HepG2 (cell line): ENCODE results near the gene MGAT2. TPM values are rescaled to one million over a fixed set of nuclear protein-coding genes. Genes with fewer than 3 reads are reported as not detected.

Experiments
- ATAC-seq: fragments of 200-7000 bp; cut with Tn5 transposase; 3 replicates; pipeline ENCODE4 v1.9.1; 2020; ENCODE audit warnings: mild to moderate bottlenecking, moderate library complexity
- BruUV-seq: library from RNA; stranded (reverse); fragments of 400-500 nt; replicated peaks from 2 replicates; lab custom pipeline; 2021; lab: Mats Ljungman, UMichigan
- CTCF ChIA-PET: fragments of 300-600 bp; formaldehyde crosslinking; extraction: SDS; loops from one replicate; lab custom pipeline; 2021; ENCODE audit warnings: low total read pairs, inconsistent platforms, low intra/inter-chr PET ratio; lab: Yijun Ruan, JAX
- POLR2A ChIA-PET: fragments of 350-600 bp; sonication (Branson Sonifier 250); formaldehyde crosslinking; loops from one replicate; lab custom pipeline; 2020; ENCODE audit warnings: antibody characterized with exemption, inconsistent platforms; lab: Yijun Ruan, JAX
- DNase-seq: peaks from one replicate; pipeline ENCODE4 v3.0.0-alpha.2; 2015; ENCODE audit warnings: low spot score
- FAIRE-seq: peaks from 3 replicates; lab custom pipeline; 2011; peaks lifted over from hg19 to GRCh38; lab: Jason Lieb, UNC
- H2AFZ ChIP-seq: one replicate; pipeline ENCODE4 v1.6.1; 2011; ENCODE audit warnings: low read length, inconsistent platforms
- H3K27ac ChIP-seq: fragments of 300-600 bp; 3 replicates; pipeline ENCODE4 v1.8.0; 2011; ENCODE audit warnings: mixed run types, mild to moderate bottlenecking, mixed read lengths, low read length, inconsistent platforms; ENCODE audit not compliant: insufficient read depth; ENCODE audit errors: extremely low read length
- H3K27me3 ChIP-seq, 2 experiments: fragments of 200-600 bp in 1 of 2; 2 replicates in 1 of 2; 3 replicates in 1 of 2; pipeline versions ENCODE4 v1.6.0 to v1.8.0; 2011; ENCODE audit warnings: low read length in 2 of 2, mild to moderate bottlenecking in 2 of 2, moderate library complexity in 2 of 2, inconsistent platforms in 1 of 2; ENCODE audit not compliant: insufficient read depth in 2 of 2, control insufficient read depth in 1 of 2
- H3K36me3 ChIP-seq, 2 experiments: fragments of 200-600 bp in 1 of 2; replicated peaks in 1 of 2; 2 replicates in 1 of 2; 3 replicates in 1 of 2; pipeline versions ENCODE4 v1.5.1 to v1.8.0; 2011; ENCODE audit warnings: low read length in 2 of 2, inconsistent platforms in 1 of 2; ENCODE audit not compliant: insufficient read depth in 2 of 2, control insufficient read depth in 1 of 2
- H3K4me1 ChIP-seq: 2 replicates; pipeline ENCODE4 v1.5.1; 2012; ENCODE audit warnings: low read length, inconsistent platforms; ENCODE audit not compliant: insufficient read depth
- H3K4me2 ChIP-seq: 2 replicates; pipeline ENCODE4 v1.6.0; 2011; ENCODE audit warnings: low read depth, low read length, inconsistent platforms
- H3K4me3 ChIP-seq, 3 experiments: fragments of 200-600 bp in 1 of 3; sonication (generic), shearing (Covaris generic) in 1 of 3; replicated peaks in 1 of 3; 2 replicates each; pipeline ENCODE4 v1.5.1; 2011 to 2016; ENCODE audit warnings: low read length in 3 of 3, inconsistent platforms in 2 of 3, low read depth in 2 of 3, mild to moderate bottlenecking in 2 of 3, control low read depth in 1 of 3, mixed read lengths in 1 of 3; ENCODE audit not compliant: insufficient read depth in 1 of 3
- H3K79me2 ChIP-seq: one replicate; pipeline ENCODE4 v1.6.1; 2011; ENCODE audit warnings: low read length, inconsistent platforms; ENCODE audit not compliant: insufficient read depth
- H3K9ac ChIP-seq: 2 replicates; pipeline ENCODE4 v1.6.0; 2011; ENCODE audit warnings: mild to moderate bottlenecking, low read depth, low read length, inconsistent platforms; ENCODE audit not compliant: insufficient read depth
- H3K9me3 ChIP-seq: 2 replicates; pipeline ENCODE4 v1.5.1; 2012; ENCODE audit warnings: mild to moderate bottlenecking, low read length
- H4K20me1 ChIP-seq: 2 replicates; pipeline ENCODE4 v1.6.0; 2011; ENCODE audit warnings: inconsistent platforms, mild to moderate bottlenecking, low read length, moderate library complexity; ENCODE audit not compliant: insufficient read depth
- AGO2 ChIP-seq: fragments of 200-400 bp; formaldehyde crosslinking; optimal IDR thresholded peaks from 2 replicates; pipeline ENCODE3; 2017; ENCODE audit warnings: mild to moderate bottlenecking, low read depth, low read length, moderate library complexity
- CBX5 ChIP-seq: sonication (generic); formaldehyde crosslinking; IDR thresholded peaks from 2 replicates; pipeline ENCODE4 v1.4.0; 2020; ENCODE audit warnings: missing genetic modification reagents, borderline replicate concordance
- CEBPG ChIP-seq: IDR thresholded peaks from 2 replicates; pipeline ENCODE4 v1.6.1; 2016
- FOXK2 ChIP-seq: fragments of 450-650 bp; IDR thresholded peaks from 2 replicates; pipeline ENCODE4 v1.6.1; 2016
- GTF3A ChIP-seq: sonication (generic); formaldehyde crosslinking; conservative IDR thresholded peaks from 2 replicates; pipeline ENCODE4 v1.4.0; 2020; ENCODE audit warnings: mild to moderate bottlenecking, missing genetic modification reagents
- HNRNPH1 ChIP-seq: fragments of 200-400 bp; formaldehyde crosslinking; optimal IDR thresholded peaks from 2 replicates; pipeline ENCODE3; 2017; ENCODE audit warnings: mild to moderate bottlenecking, low read depth, low read length
- NAIF1 ChIP-seq: sonication (generic); formaldehyde crosslinking; IDR thresholded peaks from 2 replicates; pipeline ENCODE4 v1.5.0; 2020; ENCODE audit warnings: mild to moderate bottlenecking, missing genetic modification reagents, borderline replicate concordance
- PHF8 ChIP-seq: sonication (generic); formaldehyde crosslinking; IDR thresholded peaks from 2 replicates; pipeline ENCODE4 v1.5.0; 2020; ENCODE audit warnings: missing genetic modification reagents
- SETDB1 ChIP-seq: sonication (generic); formaldehyde crosslinking; IDR thresholded peaks from 2 replicates; pipeline ENCODE4 v1.5.1; 2020; ENCODE audit warnings: missing genetic modification reagents, mild to moderate bottlenecking, borderline replicate concordance
- SNAPC5 ChIP-seq: sonication (generic); formaldehyde crosslinking; IDR thresholded peaks from 2 replicates; pipeline ENCODE4 v1.8.1; 2023; ENCODE audit warnings: mild to moderate bottlenecking, missing genetic modification reagents, borderline replicate concordance
- SOX5 ChIP-seq: IDR thresholded peaks from 2 replicates; pipeline ENCODE4 v1.6.1; 2016; ENCODE audit warnings: borderline replicate concordance
- ZBTB38 ChIP-seq: sonication (generic); formaldehyde crosslinking; IDR thresholded peaks from 2 replicates; pipeline ENCODE4 v1.5.1; 2020; ENCODE audit warnings: mild to moderate bottlenecking, missing genetic modification reagents
- ZNF3 ChIP-seq: IDR thresholded peaks from 2 replicates; pipeline ENCODE4 v1.7.0; 2017; ENCODE audit warnings: inconsistent platforms
- ZNF430 ChIP-seq: sonication (generic); formaldehyde crosslinking; IDR thresholded peaks from 2 replicates; pipeline ENCODE4 v1.9.0; 2021; ENCODE audit warnings: mild to moderate bottlenecking, missing genetic modification reagents
- ZNF556 ChIP-seq: sonication (generic); formaldehyde crosslinking; IDR thresholded peaks from 2 replicates; pipeline ENCODE4 v1.4.0; 2020; ENCODE audit warnings: mild to moderate bottlenecking, missing genetic modification reagents, borderline replicate concordance
- ZNF589 ChIP-seq: sonication (generic); formaldehyde crosslinking; conservative IDR thresholded peaks from 2 replicates; pipeline ENCODE4 v1.8.0; 2022; ENCODE audit warnings: mild to moderate bottlenecking, moderate library complexity, missing genetic modification reagents
- ZNF597 ChIP-seq: sonication (generic); formaldehyde crosslinking; IDR thresholded peaks from 2 replicates; pipeline ENCODE4 v1.5.0; 2020; ENCODE audit warnings: missing genetic modification reagents
- WGBS: methylation state at CpG from one replicate; pipeline ENCODE4 v1.1.6; 2017; ENCODE audit warnings: low lambda C conversion rate; 5-methylcytosine and 5-hydroxymethylcytosine counted together
- in situ Hi-C: cut with HindIII; loops from 2 replicates; pipeline ENCODE4 v1.10.0; 2017; ENCODE audit warnings: low pct_unique_long_range_greater_than_20kb; ENCODE audit not compliant: extremely low pct_ligation_motif_present
- intact Hi-C: fragments of 100-400 bp; cut with micrococcal nuclease; formaldehyde crosslinking; loops from one replicate; pipeline ENCODE4 v1.10.0; 2022; ENCODE audit not compliant: unreplicated experiment
- polyA plus RNA-seq, 8 experiments: library from polyadenylated mRNA; depleted of rRNA in 3 of 8; stranded (reverse) in 7 of 8; unstranded in 1 of 8; fragments of >200 nt; fragmentation: Illumina TruSeq in 4 of 8; extraction: Trizol in 4 of 8; gene quantifications; 2 replicates each; pipeline versions ENCODE4 v1.2.1 to v1.2.3, GENCODE V29; 2011 to 2016; ENCODE audit warnings: low read depth in 4 of 8, missing spikeins in 1 of 8, mixed read lengths in 1 of 8; ENCODE audit not compliant: insufficient read depth in 1 of 8
- total RNA-seq, 5 experiments: library from RNA; depleted of rRNA; stranded (reverse); fragments of >200 nt; fragmentation: Illumina TruSeq; extraction: Trizol; gene quantifications; 2 replicates each; pipeline ENCODE4 v1.2.3, GENCODE V29; 2016; ENCODE audit warnings: low read depth in 1 of 5
- TF ChIP-seq, protein P1 (sequence below): sonication (generic); IDR thresholded peaks from 2 replicates; pipeline ENCODE4 v1.6.1; 2016; ENCODE audit warnings: low read depth, borderline replicate concordance
- TF ChIP-seq, protein P2 (sequence below): sonication (generic); formaldehyde crosslinking; IDR thresholded peaks from 2 replicates; pipeline ENCODE4 v1.4.0; 2020; ENCODE audit warnings: mild to moderate bottlenecking, missing genetic modification reagents
- TF ChIP-seq, protein P3 (sequence below): sonication (generic); formaldehyde crosslinking; IDR thresholded peaks from 2 replicates; pipeline ENCODE4 v1.5.0; 2020; ENCODE audit warnings: mild to moderate bottlenecking, missing genetic modification reagents

MGAT2 gene
- total and polyA plus RNA-seq, 2 of the 13 experiments (the other 11 are each of a cell fraction or from before 2014, with no cell fraction given), result 12.9 to 51.9 TPM

DNA sequence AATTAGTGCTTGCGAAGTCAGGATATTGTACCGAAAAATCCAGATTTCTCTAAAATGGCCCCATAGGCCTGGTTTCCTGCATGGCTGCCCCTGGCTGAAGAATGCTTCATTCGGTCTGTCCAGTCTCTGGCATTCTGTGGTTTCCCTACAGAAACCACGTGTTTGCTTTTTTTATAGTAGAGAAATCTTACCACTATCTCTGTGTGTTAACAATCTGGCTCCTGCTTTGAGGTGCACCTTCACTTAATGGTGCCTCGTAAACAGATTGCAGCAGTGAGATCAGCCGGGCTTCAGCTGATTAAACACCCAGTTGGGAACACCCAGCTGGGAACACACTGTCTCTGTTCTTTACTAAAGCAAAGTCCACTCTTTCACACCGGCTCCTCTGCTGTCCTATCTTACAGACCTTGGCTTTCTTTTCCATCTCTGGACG, 21.1 kb downstream of the MGAT2 start:
- intact Hi-C loops, result loop anchor here (5.0 kb wide), 1 partner anchor 51 kb away; the partner anchor contains the start of gene KLHDC1
- Histone ChIP-seq H3K4me1 (peaks cover 57% of the 10 kb centered on the region), H3K9me3 (no peaks in the 10 kb centered on the region), H2AFZ (no peak overlapping the region), H3K4me2 (peak overlapping the region; percentile 77), H4K20me1 (peaks cover 4% of the 10 kb centered on the region; the same call in 1 of the 2 replicates), H3K27ac (peak overlapping the region; percentile 70), H3K9ac (peak overlapping the region; percentile 48), H3K27me3 (no peaks in the 10 kb centered on the region), H3K36me3 (peaks cover 0 to 11% of the 10 kb centered on the region in 2 experiments; a peak in 3 of 5 replicates), H3K4me3 (peak overlapping the region in 2 of 3 experiments; percentile 7 to 13; a peak in 2 of 6 replicates), H3K79me2 (peaks cover 19% of the 10 kb centered on the region)
- BruUV-seq, result no TSS peak
- peak; percentile 98 for ATAC-seq
- DNase-seq, result peak; percentile 96
- in situ Hi-C loops, result no loop called here
- FAIRE-seq, result peak; percentile 98
- ChIA-PET POLR2A (interaction anchor here (1.0 to 3.0 kb wide), 6 partner anchors 8 to 345 kb away, joined by 3 to 10 read pairs (median 4); partner anchors contain the start of genes KLHDC2, RPL36AL and RPS29), CTCF (no interaction called here)
- 18% methylated on average over 8 of the region's 8 CpGs for WGBS
- TF ChIP-seq ZNF556 (CRISPR knock-in tag), result peak; percentile 46; the same call in 1 of the 2 replicates
- TF ChIP-seq, protein P1, sequence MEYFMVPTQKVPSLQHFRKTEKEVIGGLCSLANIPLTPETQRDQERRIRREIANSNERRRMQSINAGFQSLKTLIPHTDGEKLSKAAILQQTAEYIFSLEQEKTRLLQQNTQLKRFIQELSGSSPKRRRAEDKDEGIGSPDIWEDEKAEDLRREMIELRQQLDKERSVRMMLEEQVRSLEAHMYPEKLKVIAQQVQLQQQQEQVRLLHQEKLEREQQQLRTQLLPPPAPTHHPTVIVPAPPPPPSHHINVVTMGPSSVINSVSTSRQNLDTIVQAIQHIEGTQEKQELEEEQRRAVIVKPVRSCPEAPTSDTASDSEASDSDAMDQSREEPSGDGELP, result peak; percentile 100
- no peak for TF ChIP-seq GTF3A
- TF ChIP-seq ZNF597 (CRISPR knock-in tag), result no peak
- TF ChIP-seq CEBPG (CRISPR knock-in tag), result peak; percentile 90
- TF ChIP-seq ZNF3 (CRISPR knock-in tag), result no peak; the same call in 1 of the 2 replicates
- TF ChIP-seq AGO2, result no peak
- TF ChIP-seq CBX5 (CRISPR knock-in tag), result peak; percentile 79; the same call in 1 of the 2 replicates
- TF ChIP-seq NAIF1 (CRISPR knock-in tag), result no peak
- no peak for TF ChIP-seq HNRNPH1
- TF ChIP-seq, protein P2, sequence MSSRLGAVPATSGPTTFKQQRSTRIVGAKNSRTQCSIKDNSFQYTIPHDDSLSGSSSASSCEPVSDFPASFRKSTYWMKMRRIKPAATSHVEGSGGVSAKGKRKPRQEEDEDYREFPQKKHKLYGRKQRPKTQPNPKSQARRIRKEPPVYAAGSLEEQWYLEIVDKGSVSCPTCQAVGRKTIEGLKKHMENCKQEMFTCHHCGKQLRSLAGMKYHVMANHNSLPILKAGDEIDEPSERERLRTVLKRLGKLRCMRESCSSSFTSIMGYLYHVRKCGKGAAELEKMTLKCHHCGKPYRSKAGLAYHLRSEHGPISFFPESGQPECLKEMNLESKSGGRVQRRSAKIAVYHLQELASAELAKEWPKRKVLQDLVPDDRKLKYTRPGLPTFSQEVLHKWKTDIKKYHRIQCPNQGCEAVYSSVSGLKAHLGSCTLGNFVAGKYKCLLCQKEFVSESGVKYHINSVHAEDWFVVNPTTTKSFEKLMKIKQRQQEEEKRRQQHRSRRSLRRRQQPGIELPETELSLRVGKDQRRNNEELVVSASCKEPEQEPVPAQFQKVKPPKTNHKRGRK, result no peak
- TF ChIP-seq PHF8 (CRISPR knock-in tag), result 0 out of 2 replicates have a peak, but pooled peaks have one; percentile 33
- TF ChIP-seq SNAPC5 (CRISPR knock-in tag), result no peak
- peak; percentile 81 for TF ChIP-seq FOXK2
- no peak for TF ChIP-seq ZNF589 (CRISPR knock-in tag)
- no peak for TF ChIP-seq ZNF430
- peak; percentile 70 for TF ChIP-seq ZBTB38 (CRISPR knock-in tag)
- TF ChIP-seq SETDB1 (CRISPR knock-in tag), result no peak
- TF ChIP-seq, protein P3, sequence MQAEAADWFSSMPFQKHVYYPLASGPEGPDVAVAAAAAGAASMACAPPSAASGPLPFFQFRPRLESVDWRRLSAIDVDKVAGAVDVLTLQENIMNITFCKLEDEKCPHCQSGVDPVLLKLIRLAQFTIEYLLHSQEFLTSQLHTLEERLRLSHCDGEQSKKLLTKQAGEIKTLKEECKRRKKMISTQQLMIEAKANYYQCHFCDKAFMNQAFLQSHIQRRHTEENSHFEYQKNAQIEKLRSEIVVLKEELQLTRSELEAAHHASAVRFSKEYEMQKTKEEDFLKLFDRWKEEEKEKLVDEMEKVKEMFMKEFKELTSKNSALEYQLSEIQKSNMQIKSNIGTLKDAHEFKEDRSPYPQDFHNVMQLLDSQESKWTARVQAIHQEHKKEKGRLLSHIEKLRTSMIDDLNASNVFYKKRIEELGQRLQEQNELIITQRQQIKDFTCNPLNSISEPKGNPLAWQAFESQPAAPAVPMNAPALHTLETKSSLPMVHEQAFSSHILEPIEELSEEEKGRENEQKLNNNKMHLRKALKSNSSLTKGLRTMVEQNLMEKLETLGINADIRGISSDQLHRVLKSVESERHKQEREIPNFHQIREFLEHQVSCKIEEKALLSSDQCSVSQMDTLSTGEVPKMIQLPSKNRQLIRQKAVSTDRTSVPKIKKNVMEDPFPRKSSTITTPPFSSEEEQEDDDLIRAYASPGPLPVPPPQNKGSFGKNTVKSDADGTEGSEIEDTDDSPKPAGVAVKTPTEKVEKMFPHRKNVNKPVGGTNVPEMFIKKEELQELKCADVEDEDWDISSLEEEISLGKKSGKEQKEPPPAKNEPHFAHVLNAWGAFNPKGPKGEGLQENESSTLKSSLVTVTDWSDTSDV (CRISPR knock-in tag), result no peak
- peak; percentile 81; the same call in 1 of the 2 replicates for TF ChIP-seq SOX5
